ENCODE results near the gene PNLIPRP1. TPM values are rescaled to one million over a fixed set of nuclear protein-coding genes. Genes with fewer than 3 reads are reported as not detected.
A peak's percentile ranks its signal among the peaks of the same experiment; 100 is the strongest.

The PNLIPRP1 gene
- polyA plus RNA-seq, 1 donor = 0.63 TPM

GRCh38 chr10:116566932-116567331, 23.8 kb upstream of the PNLIPRP1 start:
- no peaks in the 10 kb centered on the region for H3K4me1 ChIP-seq (ENCODE audit: control insufficient read depth, insufficient read depth, low read length)
- no peaks in the 10 kb centered on the region for H3K27me3 ChIP-seq (ENCODE audit: control insufficient read depth, insufficient read depth, low read length)
- no peak overlapping the region for H3K27ac ChIP-seq (ENCODE audit: low read length)
- DNase-seq = no peak
- no peaks in the 10 kb centered on the region for H3K9me3 ChIP-seq (ENCODE audit: control insufficient read depth, low read depth, low read length)
- H3K4me3 ChIP-seq (ENCODE audit: low read length) = no peak overlapping the region
- H3K36me3 ChIP-seq (ENCODE audit: control insufficient read depth, insufficient read depth, low read length) = no peaks in the 10 kb centered on the region

DNA sequence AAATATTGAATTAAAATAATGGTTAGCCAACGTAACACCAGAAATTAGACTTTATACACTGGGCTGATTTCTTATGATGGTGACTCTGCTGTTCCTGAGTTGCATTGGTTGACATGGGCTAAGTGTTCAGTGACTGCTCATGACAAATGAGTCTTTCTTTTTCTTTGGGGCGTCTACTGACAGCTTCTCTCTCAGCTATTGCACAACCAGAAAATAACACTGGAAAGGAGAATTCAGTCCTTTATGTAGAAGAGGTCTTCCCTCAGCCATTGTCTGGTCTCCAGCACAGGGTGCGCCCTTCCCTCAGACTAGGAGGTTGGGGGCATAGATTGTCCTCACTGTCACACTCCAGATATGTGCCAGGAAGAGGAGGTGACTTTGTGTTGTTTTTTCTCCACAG, 23.4 kb upstream of the PNLIPRP1 start:
- no peaks in the 10 kb centered on the region for H3K4me1 ChIP-seq (ENCODE audit: control insufficient read depth, insufficient read depth, low read length)

GRCh38 chr10:116574797-116575196, 16.0 kb upstream of the PNLIPRP1 start:
- Histone ChIP-seq H3K9me3 (ENCODE audit: control insufficient read depth, low read depth, low read length) (no peaks in the 10 kb centered on the region), H3K27me3 (ENCODE audit: control insufficient read depth, insufficient read depth, low read length) (no peaks in the 10 kb centered on the region), H3K4me1 (ENCODE audit: control insufficient read depth, insufficient read depth, low read length) (no peaks in the 10 kb centered on the region), H3K4me3 (ENCODE audit: low read length) (no peak overlapping the region), H3K36me3 (ENCODE audit: control insufficient read depth, insufficient read depth, low read length) (no peaks in the 10 kb centered on the region), H3K27ac (ENCODE audit: low read length) (no peak overlapping the region)
- no peak for DNase-seq
- WGBS (ENCODE audit: insufficient coverage, low lambda C conversion rate) = no CpG with 5 or more reads among the region's 3 CpGs

More for the DNA sequence above, 23.4 kb upstream of the PNLIPRP1 start:
- Histone ChIP-seq H3K9me3 (ENCODE audit: control insufficient read depth, low read depth, low read length) (no peaks in the 10 kb centered on the region), H3K27ac (ENCODE audit: low read length) (no peak overlapping the region), H3K36me3 (ENCODE audit: control insufficient read depth, insufficient read depth, low read length) (no peaks in the 10 kb centered on the region), H3K4me3 (ENCODE audit: low read length) (no peak overlapping the region), H3K27me3 (ENCODE audit: control insufficient read depth, insufficient read depth, low read length) (no peaks in the 10 kb centered on the region)
- no CpG with 5 or more reads among the region's 3 CpGs for WGBS (ENCODE audit: insufficient coverage, low lambda C conversion rate)
- DNase-seq = no peak

- Histone ChIP-seq H3K4me3 (ENCODE audit: low read length) (no peak overlapping the region), H3K4me1 (ENCODE audit: control insufficient read depth, insufficient read depth, low read length) (peaks cover 23% of the 10 kb centered on the region), H3K36me3 (ENCODE audit: control insufficient read depth, insufficient read depth, low read length) (no peaks in the 10 kb centered on the region), H3K27ac (ENCODE audit: low read length) (no peak overlapping the region), H3K9me3 (ENCODE audit: control insufficient read depth, low read depth, low read length) (no peaks in the 10 kb centered on the region), H3K27me3 (ENCODE audit: control insufficient read depth, insufficient read depth, low read length) (no peaks in the 10 kb centered on the region)
- no CpG with 5 or more reads among the region's 8 CpGs for WGBS (ENCODE audit: insufficient coverage, low lambda C conversion rate)
- no peak for DNase-seq
These were observed 2.7 kb upstream of the PNLIPRP1 start for GRCh38 chr10:116587878-116588591.

GRCh38 chr10:116588995-116589394, 1.8 kb upstream of the PNLIPRP1 start:
- H3K27ac ChIP-seq (ENCODE audit: low read length) = no peak overlapping the region
- peaks cover 23% of the 10 kb centered on the region for H3K4me1 ChIP-seq (ENCODE audit: control insufficient read depth, insufficient read depth, low read length)
- no peaks in the 10 kb centered on the region for H3K36me3 ChIP-seq (ENCODE audit: control insufficient read depth, insufficient read depth, low read length)
- H3K4me3 ChIP-seq (ENCODE audit: low read length) = no peak overlapping the region
- WGBS (ENCODE audit: insufficient coverage, low lambda C conversion rate) = no CpG with 5 or more reads among the region's 2 CpGs
- H3K9me3 ChIP-seq (ENCODE audit: control insufficient read depth, low read depth, low read length) = no peaks in the 10 kb centered on the region
- H3K27me3 ChIP-seq (ENCODE audit: control insufficient read depth, insufficient read depth, low read length) = no peaks in the 10 kb centered on the region
- no peak for DNase-seq

GRCh38 chr10:116589926-116590325, 833 bp upstream of the PNLIPRP1 start:
- no peaks in the 10 kb centered on the region for H3K27me3 ChIP-seq (ENCODE audit: control insufficient read depth, insufficient read depth, low read length)
- no peaks in the 10 kb centered on the region for H3K36me3 ChIP-seq (ENCODE audit: control insufficient read depth, insufficient read depth, low read length)
- no CpG with 5 or more reads among the region's 2 CpGs for WGBS (ENCODE audit: insufficient coverage, low lambda C conversion rate)
- H3K4me3 ChIP-seq (ENCODE audit: low read length) = no peak overlapping the region
- H3K4me1 ChIP-seq (ENCODE audit: control insufficient read depth, insufficient read depth, low read length) = peaks cover 23% of the 10 kb centered on the region
- peak in 1 of 2 donors; percentile 75 for DNase-seq
- H3K27ac ChIP-seq (ENCODE audit: low read length) = no peak overlapping the region
- no peaks in the 10 kb centered on the region for H3K9me3 ChIP-seq (ENCODE audit: control insufficient read depth, low read depth, low read length)

DNA sequence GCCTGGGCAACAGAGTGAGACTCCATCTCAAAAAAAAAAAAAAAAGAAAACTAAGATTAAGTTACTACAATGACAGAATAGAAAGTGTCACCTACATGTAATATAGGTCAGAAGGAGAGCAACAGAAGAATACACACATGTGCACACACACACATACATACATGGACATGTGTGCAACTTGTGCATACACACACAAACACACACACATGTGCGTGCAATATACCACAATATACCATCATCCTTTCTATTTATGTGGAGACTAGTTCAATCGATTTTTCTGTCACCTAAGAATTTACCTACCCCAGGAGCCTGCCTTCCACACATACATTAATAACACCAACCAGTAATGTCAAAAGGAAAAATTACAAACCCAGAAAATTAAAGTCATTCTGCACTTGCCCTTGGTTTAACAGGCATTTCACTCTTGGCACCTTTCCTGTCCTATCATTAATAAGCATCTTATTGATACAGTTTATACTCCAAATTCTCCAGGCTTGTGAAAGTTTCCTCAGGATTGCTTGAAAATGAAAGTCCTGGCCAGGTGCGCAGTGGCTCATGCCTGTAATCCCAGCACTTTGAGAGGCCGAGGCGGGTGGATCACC, 2.5 kb downstream of the PNLIPRP1 start:
- no peak for DNase-seq

GRCh38 chr10:116594525-116595035, 3.8 kb downstream of the PNLIPRP1 start:
- Histone ChIP-seq H3K27ac (ENCODE audit: low read length) (no peak overlapping the region), H3K4me3 (ENCODE audit: low read length) (no peak overlapping the region)
- no CpG with 5 or more reads among the region's 7 CpGs for WGBS (ENCODE audit: insufficient coverage, low lambda C conversion rate)

More for the DNA sequence above, 2.5 kb downstream of the PNLIPRP1 start:
- Histone ChIP-seq H3K4me1 (ENCODE audit: control insufficient read depth, insufficient read depth, low read length) (peaks cover 23% of the 10 kb centered on the region), H3K27ac (ENCODE audit: low read length) (no peak overlapping the region), H3K27me3 (ENCODE audit: control insufficient read depth, insufficient read depth, low read length) (no peaks in the 10 kb centered on the region), H3K9me3 (ENCODE audit: control insufficient read depth, low read depth, low read length) (no peaks in the 10 kb centered on the region), H3K4me3 (ENCODE audit: low read length) (no peak overlapping the region), H3K36me3 (ENCODE audit: control insufficient read depth, insufficient read depth, low read length) (no peaks in the 10 kb centered on the region)
- 90% methylated on average over 2 of the region's 5 CpGs for WGBS (ENCODE audit: insufficient coverage, low lambda C conversion rate)

DNA sequence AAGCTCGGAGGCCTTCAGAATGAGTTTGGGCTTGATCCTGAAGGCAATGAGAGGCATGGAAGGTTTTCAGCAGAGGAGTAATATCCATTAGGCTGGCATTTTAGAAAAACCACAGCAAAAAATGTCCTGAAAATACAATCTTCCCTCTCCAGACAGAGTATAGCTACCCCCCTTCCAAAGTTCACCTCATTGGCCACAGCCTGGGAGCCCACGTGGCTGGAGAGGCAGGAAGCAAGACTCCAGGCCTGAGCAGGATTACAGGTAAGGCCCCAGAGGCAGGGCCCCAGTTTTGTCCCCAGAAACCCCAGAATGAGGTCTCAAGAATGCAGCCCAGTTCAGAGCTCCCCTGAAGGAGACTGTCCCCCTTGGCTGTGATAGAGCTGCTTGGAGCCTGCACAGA, 5.3 kb downstream of the PNLIPRP1 start:
- WGBS (ENCODE audit: insufficient coverage, low lambda C conversion rate) = 100% methylated on average over 1 of the region's 2 CpGs
- Histone ChIP-seq H3K27ac (ENCODE audit: low read length) (no peak overlapping the region), H3K4me1 (ENCODE audit: control insufficient read depth, insufficient read depth, low read length) (peaks cover 10% of the 10 kb centered on the region), H3K9me3 (ENCODE audit: control insufficient read depth, low read depth, low read length) (no peaks in the 10 kb centered on the region), H3K27me3 (ENCODE audit: control insufficient read depth, insufficient read depth, low read length) (no peaks in the 10 kb centered on the region), H3K4me3 (ENCODE audit: low read length) (no peak overlapping the region), H3K36me3 (ENCODE audit: control insufficient read depth, insufficient read depth, low read length) (no peaks in the 10 kb centered on the region)
- DNase-seq = no peak

More at GRCh38 chr10:116594525-116595035, 3.8 kb downstream of the PNLIPRP1 start:
- H3K4me1 ChIP-seq (ENCODE audit: control insufficient read depth, insufficient read depth, low read length) = peaks cover 23% of the 10 kb centered on the region
- no peaks in the 10 kb centered on the region for H3K9me3 ChIP-seq (ENCODE audit: control insufficient read depth, low read depth, low read length)
- DNase-seq = no peak
- H3K27me3 ChIP-seq (ENCODE audit: control insufficient read depth, insufficient read depth, low read length) = no peaks in the 10 kb centered on the region
- no peaks in the 10 kb centered on the region for H3K36me3 ChIP-seq (ENCODE audit: control insufficient read depth, insufficient read depth, low read length)

DNA sequence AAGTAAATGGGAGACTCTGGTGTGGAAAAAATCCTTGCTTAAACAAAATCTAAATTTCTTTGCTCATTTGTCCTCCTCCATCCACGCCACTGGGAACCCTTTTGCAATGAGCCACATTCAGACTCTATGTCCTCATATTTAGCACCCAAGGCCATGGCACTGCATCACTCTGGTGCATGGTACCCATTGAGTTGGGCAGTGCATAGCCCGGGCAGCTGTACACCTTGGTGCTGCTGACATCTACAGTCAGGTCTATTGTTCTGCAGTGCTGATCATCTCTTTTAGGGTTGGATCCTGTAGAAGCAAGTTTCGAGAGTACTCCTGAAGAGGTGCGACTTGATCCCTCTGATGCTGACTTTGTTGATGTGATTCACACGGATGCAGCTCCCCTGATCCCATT, 6.8 kb downstream of the PNLIPRP1 start:
- Histone ChIP-seq H3K36me3 (ENCODE audit: control insufficient read depth, insufficient read depth, low read length) (no peaks in the 10 kb centered on the region), H3K4me1 (ENCODE audit: control insufficient read depth, insufficient read depth, low read length) (no peaks in the 10 kb centered on the region), H3K27me3 (ENCODE audit: control insufficient read depth, insufficient read depth, low read length) (no peaks in the 10 kb centered on the region), H3K9me3 (ENCODE audit: control insufficient read depth, low read depth, low read length) (no peaks in the 10 kb centered on the region), H3K4me3 (ENCODE audit: low read length) (no peak overlapping the region), H3K27ac (ENCODE audit: low read length) (no peak overlapping the region)
- 80% methylated on average over 1 of the region's 5 CpGs for WGBS (ENCODE audit: insufficient coverage, low lambda C conversion rate)
- DNase-seq = no peak

DNA sequence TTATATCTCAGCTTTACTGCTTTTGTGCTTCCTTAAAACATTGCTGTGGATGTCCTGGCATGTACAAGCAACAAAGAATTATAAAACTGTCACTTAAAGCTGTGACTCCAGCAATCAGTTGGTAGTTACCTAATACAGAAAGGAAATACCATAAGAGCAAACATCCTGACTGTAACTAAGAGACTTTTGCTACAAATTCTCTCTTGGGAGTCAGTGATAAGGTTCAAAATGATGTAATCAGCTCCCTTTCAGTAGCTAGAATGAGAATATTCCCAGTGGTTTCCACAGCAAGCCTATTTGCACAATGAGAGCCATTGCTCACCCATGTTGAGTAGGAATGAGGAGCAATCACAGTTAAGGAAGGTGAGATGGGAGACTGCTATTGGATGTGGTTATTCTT, 7.6 kb downstream of the PNLIPRP1 start:
- DNase-seq = peak in 1 of 2 donors; percentile 60
- Histone ChIP-seq H3K36me3 (ENCODE audit: control insufficient read depth, insufficient read depth, low read length) (peaks cover 2% of the 10 kb centered on the region), H3K9me3 (ENCODE audit: control insufficient read depth, low read depth, low read length) (no peaks in the 10 kb centered on the region)

More for the DNA sequence above, 7.6 kb downstream of the PNLIPRP1 start:
- H3K27me3 ChIP-seq (ENCODE audit: control insufficient read depth, insufficient read depth, low read length) = no peaks in the 10 kb centered on the region
- no peaks in the 10 kb centered on the region for H3K4me1 ChIP-seq (ENCODE audit: control insufficient read depth, insufficient read depth, low read length)
- no peak overlapping the region for H3K4me3 ChIP-seq (ENCODE audit: low read length)
- H3K27ac ChIP-seq (ENCODE audit: low read length) = no peak overlapping the region
